K562 (cell line): Measurements from ENCODE around the gene TOM1L2. TPM values are rescaled to one million over a fixed set of nuclear protein-coding genes. Genes with fewer than 3 reads are reported as not detected.
A peak's percentile ranks its signal among the peaks of the same experiment; 100 is the strongest.

Source experiments
- COPS2 ChIP-seq: fragments of 450-650 bp; conservative IDR thresholded peaks from 2 replicates; pipeline ENCODE4 v1.6.1; 2016; ENCODE audit warnings: mild to moderate bottlenecking, moderate library complexity
- FOXA3 ChIP-seq, 2 experiments: fragments of 450-650 bp in 1 of 2; sonication (generic) in 1 of 2; formaldehyde crosslinking; IDR thresholded peaks in 1 of 2; conservative IDR thresholded peaks in 1 of 2; 2 replicates each; pipeline versions ENCODE4 v1.4.0 to v1.8.0; 2020 to 2022; ENCODE audit warnings: mild to moderate bottlenecking in 2 of 2, missing genetic modification reagents in 1 of 2
- JUN ChIP-seq, 2 experiments: sonication (generic) in 1 of 2; formaldehyde crosslinking in 1 of 2; IDR thresholded peaks; 2 replicates each; pipeline versions ENCODE4 v1.6.1 to v1.8.0; 2012 to 2022; ENCODE audit warnings: borderline replicate concordance in 2 of 2, mild to moderate bottlenecking in 2 of 2, improper control_type of control experiment in 1 of 2, low read depth in 1 of 2, low read length in 1 of 2, missing genetic modification reagents in 1 of 2
- LARP7 ChIP-seq: fragments of 450-650 bp; IDR thresholded peaks from 2 replicates; pipeline ENCODE4 v1.6.1; 2016
- NCOA6 ChIP-seq: fragments of 450-650 bp; IDR thresholded peaks from 2 replicates; pipeline ENCODE4 v1.6.1; 2017; ENCODE audit warnings: mild to moderate bottlenecking
- NKRF ChIP-seq: fragments of 450-650 bp; IDR thresholded peaks from 2 replicates; pipeline ENCODE4 v1.6.1; 2016; ENCODE audit warnings: borderline replicate concordance
- NR2C2 ChIP-seq, 2 experiments: fragments of 200-800 bp in 1 of 2; sonication (Bioruptor generic) in 1 of 2; sonication (generic) in 1 of 2; formaldehyde crosslinking in 1 of 2; IDR thresholded peaks; 2 replicates each; pipeline versions ENCODE4 v1.6.1 to v1.8.0; 2016 to 2022; ENCODE audit warnings: mild to moderate bottlenecking in 1 of 2, missing compliant biosample characterization in 1 of 2, missing genetic modification characterization in 1 of 2, missing genetic modification reagents in 1 of 2
- NR3C1 ChIP-seq: sonication (generic); formaldehyde crosslinking; IDR thresholded peaks from 2 replicates; pipeline ENCODE4 v1.8.1; 2022; ENCODE audit warnings: missing genetic modification reagents
- PHB2 ChIP-seq: fragments of 450-650 bp; IDR thresholded peaks from 2 replicates; pipeline ENCODE4 v1.6.1; 2017; ENCODE audit warnings: low read depth
- RBM22 ChIP-seq: fragments of 200-400 bp; formaldehyde crosslinking; IDR thresholded peaks from 2 replicates; pipeline ENCODE4 v1.6.1; 2018; ENCODE audit warnings: low read length, low read depth; ENCODE audit not compliant: poor library complexity, severe bottlenecking
- SRF ChIP-seq, 2 experiments: fragments of 250-450, 450-650 bp in 1 of 2; sonication (Bioruptor Pico) in 1 of 2; sonication (generic) in 1 of 2; formaldehyde crosslinking; IDR thresholded peaks; 2 replicates each; pipeline versions ENCODE4 v1.5.0 to v1.5.1; 2020 to 2022; ENCODE audit warnings: mild to moderate bottlenecking in 1 of 2, missing genetic modification reagents in 1 of 2
- SRSF7 ChIP-seq: fragments of 200-400 bp; formaldehyde crosslinking; optimal IDR thresholded peaks from 2 replicates; pipeline ENCODE3; 2017; ENCODE audit warnings: mild to moderate bottlenecking, low read depth, low read length
- polyA plus RNA-seq, 8 experiments: library from polyadenylated mRNA; depleted of rRNA in 4 of 8; stranded (reverse) in 5 of 8; unstranded in 3 of 8; fragments of >200 nt; fragmentation: Nextera tagmentation in 2 of 8; fragmentation: Illumina TruSeq in 1 of 8; extraction: Ambion mirVana in 2 of 8; extraction: Trizol in 1 of 8; gene quantifications; 2 replicates each; pipeline versions ENCODE4 v1.2.1 to v1.2.3, GENCODE V29; 2011 to 2014; ENCODE audit warnings: inconsistent platforms in 1 of 8, missing spikeins in 1 of 8
- total RNA-seq, 7 experiments: library from RNA; depleted of rRNA in 6 of 7; stranded (reverse); fragments of >200 nt in 6 of 7; fragmentation: Illumina TruSeq in 2 of 7; extraction: Trizol in 2 of 7; gene quantifications; 2 replicates each; pipeline versions ENCODE4 v1.2.1 to v1.2.3, GENCODE V29; 2011 to 2021; ENCODE audit warnings: low replicate concordance in 1 of 7
- TF ChIP-seq, protein P1 (sequence below), 2 experiments: fragments of 450-650 bp in 1 of 2; sonication (generic) in 1 of 2; formaldehyde crosslinking; conservative IDR thresholded peaks; 2 replicates each; pipeline versions ENCODE4 v1.4.0 to v1.8.1; 2020 to 2022; ENCODE audit warnings: mild to moderate bottlenecking in 1 of 2, missing genetic modification reagents in 1 of 2
- TF ChIP-seq, protein P2 (sequence below): IDR thresholded peaks from 2 replicates; pipeline ENCODE4 v1.6.1; 2014; ENCODE audit warnings: antibody characterized with exemption
- TF ChIP-seq, protein P3 (sequence below): fragments of 250-450 bp; sonication (Bioruptor Pico); IDR thresholded peaks from 2 replicates; pipeline ENCODE4 v1.5.0; 2021; ENCODE audit warnings: mild to moderate bottlenecking, moderate library complexity

TOM1L2 gene
- total and polyA plus RNA-seq, 9 of the 15 experiments (the other 6 are each of a cell fraction or from before 2014, with no cell fraction given), result 0.07 to 6.0 (median 2.5) TPM

DNA sequence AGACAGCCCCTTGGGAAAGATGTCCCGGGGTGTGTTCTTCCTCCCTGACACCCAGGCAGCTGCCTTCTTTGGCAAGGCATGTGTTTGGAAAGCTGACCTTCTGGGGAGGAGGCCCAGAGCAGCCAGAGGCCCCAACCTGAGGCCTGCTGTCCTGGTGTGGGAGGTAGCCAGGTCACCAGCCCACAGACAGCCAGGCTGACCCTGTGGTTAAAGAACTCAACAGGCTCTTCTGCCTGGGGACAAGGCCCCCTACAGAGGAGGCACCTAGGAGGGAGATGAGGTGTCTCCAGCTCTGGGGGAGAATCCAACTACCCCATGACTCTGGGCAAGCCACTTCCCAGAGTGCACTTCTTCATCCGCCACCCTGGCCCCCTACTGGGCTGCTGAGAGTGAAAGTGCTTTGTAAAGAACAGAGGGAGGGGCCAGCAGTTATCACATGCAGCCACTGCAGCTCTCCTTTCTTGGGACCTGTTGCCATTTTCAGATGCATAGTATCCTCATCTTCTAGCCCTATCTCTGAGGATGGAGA is 122.3 kb downstream of the TOM1L2 start (continued):
- TF ChIP-seq, protein P1, sequence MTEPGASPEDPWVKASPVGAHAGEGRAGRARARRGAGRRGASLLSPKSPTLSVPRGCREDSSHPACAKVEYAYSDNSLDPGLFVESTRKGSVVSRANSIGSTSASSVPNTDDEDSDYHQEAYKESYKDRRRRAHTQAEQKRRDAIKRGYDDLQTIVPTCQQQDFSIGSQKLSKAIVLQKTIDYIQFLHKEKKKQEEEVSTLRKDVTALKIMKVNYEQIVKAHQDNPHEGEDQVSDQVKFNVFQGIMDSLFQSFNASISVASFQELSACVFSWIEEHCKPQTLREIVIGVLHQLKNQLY (CRISPR knock-in tag; conservative IDR thresholded peaks at IDR 0.05), result no peak
- TF ChIP-seq NR2C2 (CRISPR knock-in tag; IDR thresholded peaks at IDR 0.05) (no peak), NR2C2 (tag; IDR thresholded peaks at IDR 0.05) (peak; percentile 77), NKRF (no peak), COPS2 (no peak), NR3C1 (CRISPR knock-in tag) (no peak), JUN (IDR thresholded peaks at IDR 0.05; ENCODE audit: borderline replicate concordance, low read depth, low read length) (no peak), JUN (CRISPR knock-in tag; IDR thresholded peaks at IDR 0.05; ENCODE audit: borderline replicate concordance) (no peak), LARP7 (no peak), RBM22 (no peak), SRSF7 (no peak), FOXA3 (CRISPR knock-in tag; conservative IDR thresholded peaks at IDR 0.05 in 1 of 2, IDR thresholded peaks at IDR 0.05 in 1 of 2) (no peak), NCOA6 (no peak), SRF (CRISPR knock-in tag; IDR thresholded peaks at IDR 0.05) (no peak), PHB2 (no peak)
- TF ChIP-seq, protein P2, sequence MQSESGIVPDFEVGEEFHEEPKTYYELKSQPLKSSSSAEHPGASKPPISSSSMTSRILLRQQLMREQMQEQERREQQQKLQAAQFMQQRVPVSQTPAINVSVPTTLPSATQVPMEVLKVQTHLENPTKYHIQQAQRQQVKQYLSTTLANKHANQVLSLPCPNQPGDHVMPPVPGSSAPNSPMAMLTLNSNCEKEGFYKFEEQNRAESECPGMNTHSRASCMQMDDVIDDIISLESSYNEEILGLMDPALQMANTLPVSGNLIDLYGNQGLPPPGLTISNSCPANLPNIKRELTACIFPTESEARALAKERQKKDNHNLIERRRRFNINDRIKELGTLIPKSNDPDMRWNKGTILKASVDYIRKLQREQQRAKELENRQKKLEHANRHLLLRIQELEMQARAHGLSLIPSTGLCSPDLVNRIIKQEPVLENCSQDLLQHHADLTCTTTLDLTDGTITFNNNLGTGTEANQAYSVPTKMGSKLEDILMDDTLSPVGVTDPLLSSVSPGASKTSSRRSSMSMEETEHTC, result 0 out of 2 replicates have a peak, but pooled peaks have one; percentile 56
- TF ChIP-seq, protein P3, sequence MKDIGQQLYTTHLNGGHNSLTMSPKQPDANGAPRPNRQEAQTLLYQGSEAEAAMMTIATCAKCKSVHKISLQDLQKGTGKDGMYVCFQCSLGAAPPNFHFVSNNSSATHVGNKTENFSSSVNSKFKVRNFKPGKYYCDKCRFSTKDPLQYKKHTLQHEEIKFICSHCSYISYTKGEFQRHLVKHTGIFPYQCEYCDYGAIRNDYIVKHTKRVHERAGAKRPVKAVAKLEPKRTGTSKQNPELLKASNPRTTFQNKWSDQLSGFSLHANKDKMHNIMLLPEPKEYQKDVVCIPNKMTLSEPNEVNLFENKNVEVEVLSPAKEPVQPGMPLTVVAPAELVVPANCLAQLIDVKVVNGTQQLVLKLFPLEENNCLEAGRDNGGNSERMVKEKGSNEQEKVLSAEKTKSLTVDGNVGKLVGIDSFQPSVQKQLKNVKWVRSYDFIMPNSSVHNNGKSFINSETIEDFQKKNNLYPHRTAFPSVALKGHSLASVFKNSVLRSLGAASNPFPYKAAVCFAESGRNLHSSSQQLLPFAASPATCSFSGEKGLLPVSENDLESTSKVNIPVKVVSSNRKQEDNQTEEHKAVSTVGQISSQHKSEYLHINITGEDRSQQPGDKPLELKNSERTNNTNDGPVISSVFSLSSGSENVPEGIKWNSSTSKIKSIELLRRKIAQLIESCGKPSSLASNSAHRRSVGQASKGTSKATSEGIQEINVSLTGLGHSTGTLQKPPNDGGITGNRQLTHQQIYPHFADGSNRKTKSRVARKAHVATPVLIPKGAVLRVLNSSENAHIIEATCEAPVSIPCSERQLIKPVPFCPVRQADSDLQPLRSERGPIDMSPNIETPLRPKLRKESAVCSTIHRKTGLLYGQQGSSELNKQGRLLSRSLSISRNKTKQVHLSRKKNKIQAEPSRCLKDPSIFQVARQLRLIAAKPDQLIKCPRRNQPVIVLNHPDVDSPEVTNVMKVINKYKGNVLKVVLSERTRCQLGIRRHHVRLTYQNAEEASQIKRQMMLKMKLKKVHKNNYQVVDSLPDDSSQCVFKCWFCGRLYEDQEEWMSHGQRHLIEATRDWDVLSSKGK (CRISPR knock-in tag), result no peak
